ENCODE data around the gene BANF2.

Gene BANF2

DNA sequence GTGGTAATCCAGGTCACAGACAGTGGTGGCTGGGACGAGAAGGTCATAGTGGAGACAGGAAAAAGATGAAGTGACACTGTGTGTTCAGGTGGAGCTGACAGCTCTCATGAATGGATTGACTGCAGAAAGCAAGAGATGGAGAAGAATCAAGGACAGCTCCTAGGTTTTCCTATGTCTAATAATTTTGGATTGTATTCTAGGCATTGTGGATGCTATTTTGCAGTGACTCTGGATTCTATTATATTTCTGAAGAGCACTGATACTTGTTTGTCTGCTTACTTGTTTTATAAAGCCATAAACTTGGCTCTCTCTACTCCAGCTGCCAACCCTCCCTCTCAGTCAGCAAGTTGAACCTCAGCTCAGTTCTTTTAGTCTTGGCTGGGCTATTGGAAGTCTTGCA is 58.7 kb downstream of the BANF2 start:
- H3K4me3 ChIP-seq: no peak overlapping the region
- DNase-seq (ENCODE audit: low read depth, low spot score): no peak
- no peak overlapping the region for H3K27ac ChIP-seq
- no peak for TF ChIP-seq FOXP2 (optimal IDR thresholded peaks at IDR 0.05; ENCODE audit: control extremely low read depth, extremely low read length, insufficient read depth)
- no peak for TF ChIP-seq POLR2AphosphoS5 (IDR thresholded peaks at IDR 0.05; ENCODE audit: borderline replicate concordance, low read depth, low read length)
- no peak for TF ChIP-seq EZH2 (IDR thresholded peaks at IDR 0.05)
- H3K9me3 ChIP-seq (ENCODE audit: low read depth, low read length): no peaks in the 10 kb centered on the region
- no peaks in the 10 kb centered on the region for H3K36me3 ChIP-seq (ENCODE audit: insufficient read depth, low read length)
- no peak overlapping the region for H3K9ac ChIP-seq (ENCODE audit: insufficient read length)

DNA sequence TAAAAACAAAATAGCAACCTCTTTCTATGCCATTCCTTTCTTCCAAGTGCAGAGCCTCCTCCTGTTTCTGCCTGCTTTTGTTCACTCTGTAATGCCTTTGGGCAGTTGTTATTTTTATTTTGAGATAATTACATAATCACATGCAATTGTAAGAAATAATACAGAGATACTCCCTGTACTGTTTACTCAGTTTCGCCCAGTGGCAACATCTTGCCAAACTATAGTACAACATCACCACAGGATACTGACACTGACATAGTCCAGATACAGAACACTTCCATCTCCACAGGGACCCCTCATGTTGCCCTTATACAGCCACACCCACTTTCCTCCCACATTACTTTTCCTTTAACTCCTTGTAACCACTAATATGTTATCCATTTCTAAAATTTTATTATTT is 59.7 kb downstream of the BANF2 start:
- no peaks in the 10 kb centered on the region for H3K9me3 ChIP-seq (ENCODE audit: low read depth, low read length)
- TF ChIP-seq POLR2AphosphoS5 (IDR thresholded peaks at IDR 0.05; ENCODE audit: borderline replicate concordance, low read depth, low read length) (no peak), EZH2 (IDR thresholded peaks at IDR 0.05) (no peak), FOXP2 (optimal IDR thresholded peaks at IDR 0.05; ENCODE audit: control extremely low read depth, extremely low read length, insufficient read depth) (no peak)
- H3K4me3 ChIP-seq: no peak overlapping the region
- no peaks in the 10 kb centered on the region for H3K36me3 ChIP-seq (ENCODE audit: insufficient read depth, low read length)
- no peak for DNase-seq (ENCODE audit: low read depth, low spot score)
- H3K27ac ChIP-seq: no peak overlapping the region
- no peak overlapping the region for H3K9ac ChIP-seq (ENCODE audit: insufficient read length)

DNA sequence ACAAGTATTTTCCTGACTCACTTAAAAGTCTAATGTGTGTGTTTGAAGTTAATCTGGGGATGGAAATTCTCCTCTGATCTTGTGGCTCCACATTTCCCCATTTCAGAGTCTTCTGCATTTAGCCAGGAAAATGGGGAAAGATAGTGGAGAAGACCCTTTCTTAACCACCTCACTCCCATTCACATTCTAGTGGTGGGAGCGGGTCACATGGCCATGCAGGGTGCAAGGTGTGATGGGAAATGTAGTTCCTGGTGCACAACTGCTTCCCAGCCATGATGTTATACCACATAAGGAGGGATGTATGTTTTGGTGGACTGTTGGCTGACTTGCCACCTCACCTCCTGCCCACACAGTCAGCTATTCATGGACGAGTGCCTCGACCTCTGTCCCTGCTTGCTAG is 61.8 kb downstream of the BANF2 start:
- H3K27ac ChIP-seq: no peak overlapping the region
- H3K36me3 ChIP-seq (ENCODE audit: insufficient read depth, low read length): no peaks in the 10 kb centered on the region
- TF ChIP-seq POLR2AphosphoS5 (IDR thresholded peaks at IDR 0.05; ENCODE audit: borderline replicate concordance, low read depth, low read length): no peak
- TF ChIP-seq FOXP2 (optimal IDR thresholded peaks at IDR 0.05; ENCODE audit: control extremely low read depth, extremely low read length, insufficient read depth): no peak
- TF ChIP-seq EZH2 (IDR thresholded peaks at IDR 0.05): no peak
- no peak overlapping the region for H3K9ac ChIP-seq (ENCODE audit: insufficient read length)
- H3K4me3 ChIP-seq: no peak overlapping the region
- no peaks in the 10 kb centered on the region for H3K9me3 ChIP-seq (ENCODE audit: low read depth, low read length)
- no peak for DNase-seq (ENCODE audit: low read depth, low spot score)

DNA sequence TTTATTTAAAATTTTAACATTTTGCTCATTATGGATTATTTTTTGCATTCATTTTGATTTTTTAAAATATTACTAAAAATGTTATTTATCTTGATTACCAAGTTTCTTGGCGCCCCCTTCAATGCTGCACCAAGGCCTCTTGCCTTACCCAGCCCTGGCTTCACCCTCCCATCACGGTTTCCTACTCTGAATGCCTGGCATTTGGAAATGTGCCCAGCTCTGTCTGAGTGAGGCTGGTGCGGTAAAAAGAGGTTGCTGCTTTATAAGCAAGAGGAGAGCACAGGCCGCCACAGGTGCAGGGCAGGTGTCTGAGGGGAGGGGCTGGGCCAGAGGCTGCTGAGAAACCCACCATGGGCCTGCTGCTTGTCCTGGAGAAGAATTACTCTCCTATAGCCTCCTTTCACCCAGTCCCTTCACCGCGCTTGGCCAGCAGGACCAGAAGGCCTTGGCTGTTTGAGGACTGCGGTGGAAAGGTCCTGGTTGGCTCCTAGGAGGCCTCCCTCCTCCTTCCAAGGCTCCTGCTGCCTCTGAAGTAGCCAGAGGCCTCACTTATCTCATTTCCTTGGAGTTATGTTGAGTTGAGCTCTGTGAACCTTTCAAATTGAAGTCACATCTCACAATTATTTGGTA is 62.6 kb downstream of the BANF2 start:
- DNase-seq (ENCODE audit: low read depth, low spot score): no peak
- Histone ChIP-seq H3K9ac (ENCODE audit: insufficient read length) (no peak overlapping the region), H3K36me3 (ENCODE audit: insufficient read depth, low read length) (no peaks in the 10 kb centered on the region), H3K27ac (no peak overlapping the region), H3K9me3 (ENCODE audit: low read depth, low read length) (no peaks in the 10 kb centered on the region), H3K4me3 (no peak overlapping the region)
- no peak for TF ChIP-seq POLR2AphosphoS5 (IDR thresholded peaks at IDR 0.05; ENCODE audit: borderline replicate concordance, low read depth, low read length)
- TF ChIP-seq FOXP2 (optimal IDR thresholded peaks at IDR 0.05; ENCODE audit: control extremely low read depth, extremely low read length, insufficient read depth): no peak

DNA sequence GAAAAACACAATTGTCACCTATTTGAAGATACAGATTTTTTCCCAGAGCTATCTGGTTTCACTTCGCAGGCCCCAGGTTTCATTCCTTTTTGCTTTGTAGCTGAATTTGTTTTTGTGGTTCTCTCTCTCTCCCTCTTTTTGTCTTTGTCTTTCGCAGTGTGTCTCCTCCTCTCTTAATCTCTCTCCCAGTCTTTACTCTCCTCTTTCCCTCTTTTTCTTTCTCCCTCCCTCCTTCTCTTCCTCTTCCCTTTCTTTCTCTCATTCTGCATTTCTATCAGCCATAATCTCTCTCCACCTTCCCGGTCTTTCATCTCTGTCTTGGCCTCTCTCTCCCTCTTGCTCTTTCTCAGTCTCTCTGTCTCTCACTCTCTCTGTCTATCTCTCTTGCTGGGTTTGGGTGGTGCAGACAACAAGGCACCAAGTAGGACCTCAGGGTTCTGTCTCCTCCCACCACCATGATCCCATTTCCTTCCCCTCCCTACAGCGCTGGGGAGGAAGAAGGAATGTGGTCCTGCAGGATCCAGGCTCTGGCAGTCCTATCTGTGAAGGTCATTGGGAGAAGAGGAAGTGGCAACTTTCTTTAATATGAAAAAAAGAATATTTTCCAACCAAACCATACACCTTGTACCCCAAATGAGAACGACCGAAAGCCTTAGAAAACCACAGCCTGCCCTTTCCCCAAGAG is 63.2 kb downstream of the BANF2 start:
- DNase-seq (ENCODE audit: low read depth, low spot score): no peak
- Histone ChIP-seq H3K9me3 (ENCODE audit: low read depth, low read length) (no peaks in the 10 kb centered on the region), H3K27ac (no peak overlapping the region), H3K36me3 (ENCODE audit: insufficient read depth, low read length) (no peaks in the 10 kb centered on the region), H3K9ac (ENCODE audit: insufficient read length) (no peak overlapping the region), H3K4me3 (no peak overlapping the region)
- TF ChIP-seq POLR2AphosphoS5 (IDR thresholded peaks at IDR 0.05; ENCODE audit: borderline replicate concordance, low read depth, low read length): no peak
- TF ChIP-seq FOXP2 (optimal IDR thresholded peaks at IDR 0.05; ENCODE audit: control extremely low read depth, extremely low read length, insufficient read depth): no peak
- no peak for TF ChIP-seq EZH2 (IDR thresholded peaks at IDR 0.05)

DNA sequence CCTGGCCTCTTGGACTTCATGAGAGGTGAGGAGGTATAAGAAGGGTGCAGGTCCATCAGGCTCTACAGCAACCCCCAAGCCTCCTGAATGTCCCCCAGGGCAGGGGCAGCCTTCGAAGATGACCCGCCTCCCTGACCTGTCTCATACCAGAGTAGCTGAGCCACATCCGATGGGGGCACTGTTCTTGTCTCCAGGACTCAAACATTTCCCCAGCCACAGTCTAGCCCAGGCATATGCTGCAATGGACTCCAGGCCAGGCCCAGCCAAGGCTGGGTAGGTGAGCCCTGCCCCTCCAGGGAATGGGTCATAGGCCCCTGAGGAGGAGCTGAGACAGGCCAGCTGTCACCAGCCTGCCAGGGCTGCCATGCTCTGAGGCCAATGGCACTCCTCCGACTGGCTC is 65.3 kb downstream of the BANF2 start:
- Histone ChIP-seq H3K9me3 (ENCODE audit: low read depth, low read length) (no peaks in the 10 kb centered on the region), H3K36me3 (ENCODE audit: insufficient read depth, low read length) (no peaks in the 10 kb centered on the region), H3K4me3 (no peak overlapping the region), H3K27ac (no peak overlapping the region), H3K9ac (ENCODE audit: insufficient read length) (no peak overlapping the region)
- no peak for TF ChIP-seq FOXP2 (optimal IDR thresholded peaks at IDR 0.05; ENCODE audit: control extremely low read depth, extremely low read length, insufficient read depth)
- no peak for TF ChIP-seq EZH2 (IDR thresholded peaks at IDR 0.05)
- TF ChIP-seq POLR2AphosphoS5 (IDR thresholded peaks at IDR 0.05; ENCODE audit: borderline replicate concordance, low read depth, low read length): no peak
- DNase-seq (ENCODE audit: low read depth, low spot score): no peak

DNA sequence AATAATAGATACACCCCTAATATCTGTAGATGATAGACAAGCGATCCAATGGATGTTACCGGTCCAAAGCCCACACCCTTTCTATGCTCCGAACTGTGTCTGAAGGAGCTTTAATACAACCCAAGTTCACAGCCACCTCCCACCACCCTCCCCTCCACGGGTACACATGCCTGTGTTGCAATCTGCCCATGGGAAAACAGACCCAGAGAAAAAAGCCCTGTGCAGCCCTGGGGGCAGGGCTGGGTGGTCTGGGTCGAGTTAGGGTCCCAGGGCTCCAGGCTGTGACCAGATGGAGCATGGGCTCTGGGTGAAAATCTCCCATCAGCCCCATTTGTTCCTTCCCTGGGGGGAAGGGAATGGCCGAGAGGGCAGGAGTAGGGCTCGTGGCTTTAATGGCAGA is 65.8 kb downstream of the BANF2 start:
- Histone ChIP-seq H3K9ac (ENCODE audit: insufficient read length) (no peak overlapping the region), H3K36me3 (ENCODE audit: insufficient read depth, low read length) (no peaks in the 10 kb centered on the region), H3K27ac (no peak overlapping the region), H3K4me3 (no peak overlapping the region), H3K9me3 (ENCODE audit: low read depth, low read length) (no peaks in the 10 kb centered on the region)
- TF ChIP-seq EZH2 (IDR thresholded peaks at IDR 0.05) (no peak), POLR2AphosphoS5 (IDR thresholded peaks at IDR 0.05; ENCODE audit: borderline replicate concordance, low read depth, low read length) (no peak), FOXP2 (optimal IDR thresholded peaks at IDR 0.05; ENCODE audit: control extremely low read depth, extremely low read length, insufficient read depth) (no peak)
- no peak for DNase-seq (ENCODE audit: low read depth, low spot score)

DNA sequence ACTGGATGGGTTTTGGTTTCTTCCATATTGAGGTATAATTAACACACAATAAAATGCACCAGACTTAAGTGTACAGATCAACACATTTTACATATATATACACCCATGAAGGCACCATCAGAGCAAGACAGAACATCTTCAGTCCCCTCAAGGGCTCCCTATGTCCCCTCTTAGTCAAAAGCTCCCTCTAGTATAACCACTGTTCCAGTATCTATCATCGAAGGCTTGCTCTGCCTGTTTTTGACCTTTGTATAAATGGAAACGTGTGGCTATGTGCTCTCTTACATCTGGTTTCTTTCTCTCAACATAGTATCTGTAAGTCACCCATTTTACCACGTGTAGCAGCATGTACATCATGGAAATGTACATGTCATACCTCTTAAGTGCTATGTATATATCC is 66.5 kb downstream of the BANF2 start:
- Histone ChIP-seq H3K9ac (ENCODE audit: insufficient read length) (no peak overlapping the region), H3K36me3 (ENCODE audit: insufficient read depth, low read length) (no peaks in the 10 kb centered on the region), H3K27ac (no peak overlapping the region), H3K9me3 (ENCODE audit: low read depth, low read length) (no peaks in the 10 kb centered on the region), H3K4me3 (no peak overlapping the region)
- TF ChIP-seq FOXP2 (optimal IDR thresholded peaks at IDR 0.05; ENCODE audit: control extremely low read depth, extremely low read length, insufficient read depth) (no peak), POLR2AphosphoS5 (IDR thresholded peaks at IDR 0.05; ENCODE audit: borderline replicate concordance, low read depth, low read length) (no peak)
- DNase-seq (ENCODE audit: low read depth, low spot score): no peak

DNA sequence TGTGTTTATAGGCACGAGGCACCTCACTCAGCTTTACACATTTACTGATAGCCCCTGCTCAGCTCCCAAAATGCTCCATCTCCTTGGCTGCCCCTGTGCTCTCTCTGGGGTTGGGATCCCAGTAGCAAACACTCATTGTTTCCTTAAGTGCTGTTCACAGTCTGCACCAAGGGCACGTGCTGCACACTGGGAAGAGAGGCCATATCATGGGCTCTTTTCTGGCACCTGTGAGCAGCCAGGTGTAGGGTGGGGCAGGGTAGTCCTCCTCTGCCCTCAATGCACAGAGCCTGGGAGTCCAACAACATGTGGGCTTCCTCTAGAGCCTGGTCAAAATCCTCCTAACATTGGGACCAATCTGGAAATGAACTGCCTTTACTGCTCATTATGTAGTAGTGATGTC is 67.9 kb downstream of the BANF2 start:
- no peak overlapping the region for H3K27ac ChIP-seq
- DNase-seq (ENCODE audit: low read depth, low spot score): no peak
- no peak for TF ChIP-seq EZH2 (IDR thresholded peaks at IDR 0.05)
- no peak for TF ChIP-seq POLR2AphosphoS5 (IDR thresholded peaks at IDR 0.05; ENCODE audit: borderline replicate concordance, low read depth, low read length)
- no peak for TF ChIP-seq FOXP2 (optimal IDR thresholded peaks at IDR 0.05; ENCODE audit: control extremely low read depth, extremely low read length, insufficient read depth)
- H3K36me3 ChIP-seq (ENCODE audit: insufficient read depth, low read length): no peaks in the 10 kb centered on the region
- no peak overlapping the region for H3K9ac ChIP-seq (ENCODE audit: insufficient read length)
- H3K4me3 ChIP-seq: no peak overlapping the region
- no peaks in the 10 kb centered on the region for H3K9me3 ChIP-seq (ENCODE audit: low read depth, low read length)
